ENCODE measurements around the gene RPSA. TPM values are rescaled to one million over a fixed set of nuclear protein-coding genes. Genes with fewer than 3 reads are reported as not detected.
A peak's percentile ranks its signal among the peaks of the same experiment; 100 is the strongest.

The RPSA gene
- total RNA-seq, 1 donor from 2014 or later: 716 TPM

DNA sequence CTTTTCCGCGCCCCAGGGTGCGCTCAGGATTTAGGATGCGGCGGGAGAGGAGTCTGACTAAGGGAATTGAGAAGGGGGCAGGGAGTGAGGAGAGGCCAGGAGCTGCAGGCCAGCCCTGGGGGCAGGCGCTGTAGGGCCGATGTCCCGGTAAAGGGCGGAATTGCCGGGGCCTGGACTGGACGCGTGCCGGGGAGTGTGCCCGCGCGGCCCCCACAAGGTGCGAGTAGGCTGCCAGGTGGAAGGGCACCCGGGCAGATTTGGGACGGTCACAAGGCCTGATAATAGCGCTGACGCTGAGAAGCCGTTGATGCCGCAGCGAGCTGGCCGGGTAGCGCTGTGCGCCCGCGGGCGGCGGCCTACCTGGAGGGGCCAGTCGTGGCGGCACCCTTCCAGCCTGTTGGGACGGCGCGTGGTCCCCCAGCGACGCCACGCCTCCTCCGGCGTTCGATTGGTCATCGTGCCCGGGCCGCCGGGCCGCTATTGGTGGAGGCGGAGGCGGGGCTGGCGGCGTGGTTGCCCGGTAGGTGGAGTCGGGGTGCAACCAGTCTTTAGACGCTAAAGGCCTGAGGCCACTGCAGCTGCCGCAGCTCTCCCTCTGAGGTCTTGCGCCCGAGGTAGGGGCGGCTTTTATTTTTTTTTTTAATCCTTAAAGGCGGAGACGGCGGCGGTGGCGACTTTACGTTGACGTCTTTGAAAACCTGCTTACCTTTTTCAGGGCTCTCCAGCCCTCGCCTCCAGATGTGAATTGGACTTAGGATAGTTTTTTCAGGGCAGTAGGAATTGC, 22.4 kb upstream of the RPSA start:
- Mint-ChIP-seq H3K36me3 (ENCODE audit: unreplicated experiment) (no peaks in the 10 kb centered on the region), H3K4me3 (ENCODE audit: unreplicated experiment) (peak overlapping the region; percentile 98), H3K4me1 (ENCODE audit: low read depth, unreplicated experiment) (peaks cover 7% of the 10 kb centered on the region), H3K9me3 (ENCODE audit: unreplicated experiment) (peaks cover 3% of the 10 kb centered on the region), H3K27ac (ENCODE audit: unreplicated experiment) (peak overlapping the region; percentile 97), H3K27me3 (ENCODE audit: unreplicated experiment) (peaks cover 5% of the 10 kb centered on the region)
- peak; percentile 99 for DNase-seq
- no peak for TF ChIP-seq CTCF (IDR thresholded peaks at IDR 0.05; ENCODE audit: partially characterized antibody, unreplicated experiment)

DNA sequence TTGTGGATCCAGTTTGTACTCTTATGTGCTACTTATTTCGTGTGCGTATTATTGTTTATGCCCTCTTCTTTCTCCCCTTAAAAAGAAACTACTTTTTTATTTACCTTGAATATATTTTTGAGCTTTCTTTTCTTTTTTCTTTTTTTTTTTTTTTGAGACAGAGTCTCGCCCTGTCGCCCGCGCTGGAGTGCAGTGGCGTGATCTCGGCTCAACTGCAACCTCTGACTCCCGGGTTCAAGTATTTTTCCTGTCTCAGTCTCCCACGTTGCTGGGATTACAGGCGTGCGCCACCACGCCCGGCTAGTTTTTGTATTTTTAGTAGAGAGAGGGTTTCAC, 21.9 kb upstream of the RPSA start:
- no peak for TF ChIP-seq CTCF (IDR thresholded peaks at IDR 0.05; ENCODE audit: partially characterized antibody, unreplicated experiment)
- H3K4me3 Mint-ChIP-seq (ENCODE audit: unreplicated experiment): peak overlapping the region; percentile 79
- H3K27me3 Mint-ChIP-seq (ENCODE audit: unreplicated experiment): peaks cover 5% of the 10 kb centered on the region
- H3K9me3 Mint-ChIP-seq (ENCODE audit: unreplicated experiment): peaks cover 3% of the 10 kb centered on the region
- peaks cover 7% of the 10 kb centered on the region for H3K4me1 Mint-ChIP-seq (ENCODE audit: low read depth, unreplicated experiment)
- peak overlapping the region; percentile 69 for H3K27ac Mint-ChIP-seq (ENCODE audit: unreplicated experiment)
- H3K36me3 Mint-ChIP-seq (ENCODE audit: unreplicated experiment): no peaks in the 10 kb centered on the region
- no peak for DNase-seq

DNA sequence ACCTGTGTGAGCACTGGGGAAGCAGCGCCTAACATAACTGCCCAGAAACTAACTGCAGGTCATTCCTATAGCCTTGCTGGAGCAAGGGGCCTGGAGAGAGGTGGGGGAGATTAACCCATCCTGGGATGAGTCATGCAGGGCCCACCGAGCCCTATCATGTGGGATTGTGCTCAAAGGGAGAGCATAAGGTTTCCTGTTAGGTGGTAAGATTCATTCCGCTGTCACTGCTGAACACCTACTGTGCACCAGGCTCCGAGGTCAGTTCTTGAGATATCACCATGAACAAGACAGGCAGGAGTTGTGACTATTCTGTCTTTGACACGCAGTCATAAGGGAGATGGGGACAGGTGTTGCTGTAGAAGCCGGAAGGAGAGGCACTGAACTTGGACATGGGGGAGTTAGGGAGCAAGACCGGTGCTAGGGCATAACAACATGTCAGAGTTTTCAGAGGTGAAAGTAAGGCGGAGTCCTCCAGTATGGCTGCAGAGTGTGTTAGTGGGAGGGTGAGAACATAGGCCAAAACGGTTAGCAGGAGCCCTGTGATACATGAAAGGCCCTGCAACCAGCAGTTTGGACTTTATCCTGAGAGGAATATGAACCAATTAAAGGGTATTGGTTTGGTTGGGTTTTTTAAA, 20.9 kb upstream of the RPSA start:
- H3K9me3 Mint-ChIP-seq (ENCODE audit: unreplicated experiment): peaks cover 3% of the 10 kb centered on the region
- H3K36me3 Mint-ChIP-seq (ENCODE audit: unreplicated experiment): no peaks in the 10 kb centered on the region
- peak overlapping the region; percentile 79 for H3K4me3 Mint-ChIP-seq (ENCODE audit: unreplicated experiment)
- H3K27ac Mint-ChIP-seq (ENCODE audit: unreplicated experiment): peak overlapping the region; percentile 24
- peaks cover 5% of the 10 kb centered on the region for H3K27me3 Mint-ChIP-seq (ENCODE audit: unreplicated experiment)
- peaks cover 7% of the 10 kb centered on the region for H3K4me1 Mint-ChIP-seq (ENCODE audit: low read depth, unreplicated experiment)
- no peak for DNase-seq
- no peak for TF ChIP-seq CTCF (IDR thresholded peaks at IDR 0.05; ENCODE audit: partially characterized antibody, unreplicated experiment)

GRCh38 chr3:39386318-39386717, 20.2 kb upstream of the RPSA start:
- Mint-ChIP-seq H3K27me3 (ENCODE audit: unreplicated experiment) (peaks cover 5% of the 10 kb centered on the region), H3K36me3 (ENCODE audit: unreplicated experiment) (no peaks in the 10 kb centered on the region), H3K27ac (ENCODE audit: unreplicated experiment) (no peak overlapping the region), H3K4me3 (ENCODE audit: unreplicated experiment) (no peak overlapping the region), H3K9me3 (ENCODE audit: unreplicated experiment) (peaks cover 3% of the 10 kb centered on the region), H3K4me1 (ENCODE audit: low read depth, unreplicated experiment) (peaks cover 7% of the 10 kb centered on the region)
- no peak for DNase-seq
- no peak for TF ChIP-seq CTCF (IDR thresholded peaks at IDR 0.05; ENCODE audit: partially characterized antibody, unreplicated experiment)

- Mint-ChIP-seq H3K36me3 (ENCODE audit: unreplicated experiment) (no peaks in the 10 kb centered on the region), H3K9me3 (ENCODE audit: unreplicated experiment) (peaks cover 3% of the 10 kb centered on the region), H3K4me1 (ENCODE audit: low read depth, unreplicated experiment) (peaks cover 7% of the 10 kb centered on the region), H3K4me3 (ENCODE audit: unreplicated experiment) (no peak overlapping the region), H3K27ac (ENCODE audit: unreplicated experiment) (no peak overlapping the region), H3K27me3 (ENCODE audit: unreplicated experiment) (peaks cover 5% of the 10 kb centered on the region)
- no peak for TF ChIP-seq CTCF (IDR thresholded peaks at IDR 0.05; ENCODE audit: partially characterized antibody, unreplicated experiment)
- no peak for DNase-seq
Observed at GRCh38 chr3:39387411-39387975, 19.0 kb upstream of the RPSA start.
